Fibroblast of upper back skin (primary cell): ENCODE results near the gene PARS2.

Experiments
- DNase-seq: peaks from one replicate; pipeline ENCODE4 v3.0.0-alpha.2; 2013

The PARS2 gene

GRCh38 chr1:54764133-54764921 is at the start of gene PARS2:
Gene PARS2 (minus strand): TSS chr1:54764523. CDS start chr1:54759161, 5,362 bp downstream.
- DNase-seq, result peak; percentile 100

GRCh38 chr1:54814126-54814498 is 49.8 kb upstream of the PARS2 start:
- no peak for DNase-seq

- DNase-seq, result no peak
Observed at GRCh38 chr1:54813485-54814125, 49.3 kb upstream of the PARS2 start.

GRCh38 chr1:54812801-54813484 is 48.6 kb upstream of the PARS2 start:
- DNase-seq, result no peak

GRCh38 chr1:54811739-54812655 is 47.7 kb upstream of the PARS2 start:
- no peak for DNase-seq

- no peak for DNase-seq
Observed at GRCh38 chr1:54811066-54811465, 46.7 kb upstream of the PARS2 start.

GRCh38 chr1:54810153-54810942 is 46.0 kb upstream of the PARS2 start:
- peak; percentile 50 for DNase-seq

GRCh38 chr1:54809496-54810074 is 45.3 kb upstream of the PARS2 start:
- no peak for DNase-seq

GRCh38 chr1:54808443-54809207 is 44.3 kb upstream of the PARS2 start:
- DNase-seq, result no peak

- no peak for DNase-seq
Observed at GRCh38 chr1:54807756-54808155, 43.4 kb upstream of the PARS2 start.

GRCh38 chr1:54806931-54807611 is 42.7 kb upstream of the PARS2 start:
- DNase-seq, result no peak

- DNase-seq, result no peak
Observed at GRCh38 chr1:54805981-54806381, 41.7 kb upstream of the PARS2 start.

GRCh38 chr1:54805466-54805865 is 41.1 kb upstream of the PARS2 start:
- DNase-seq, result no peak

GRCh38 chr1:54804471-54805132 is 40.3 kb upstream of the PARS2 start:
- DNase-seq, result no peak

- no peak for DNase-seq
Observed at GRCh38 chr1:54803761-54804470, 39.6 kb upstream of the PARS2 start.

- no peak for DNase-seq
Observed at GRCh38 chr1:54800899-54801759, 36.8 kb upstream of the PARS2 start, which contains the start of gene TTC22. Gene TTC22 (minus strand): TSS chr1:54801323. CDS start chr1:54801163, 160 bp downstream.

- no peak for DNase-seq
Observed at GRCh38 chr1:54800041-54800898, 35.9 kb upstream of the PARS2 start.
